Glomerular visceral epithelial cell (primary cell): ENCODE results near the gene SMPD1.

Experiments used
- DNase-seq: peaks from one replicate; pipeline ENCODE4 v3.0.0-alpha.2; 2016; ENCODE audit errors: extremely low spot score

Gene SMPD1

GRCh38 chr11:6389905-6390717, at the start of gene SMPD1:
Gene SMPD1 (plus strand): TSS chr11:6390474. CDS start chr11:6390599, 125 bp downstream.
- DNase-seq, result peak; percentile 92

GRCh38 chr11:6345366-6345765, 44.9 kb upstream of the SMPD1 start:
- no peak for DNase-seq

- DNase-seq, result no peak
Measured at GRCh38 chr11:6350043-6350442, 40.2 kb upstream of the SMPD1 start.

GRCh38 chr11:6350486-6350885, 39.8 kb upstream of the SMPD1 start:
- no peak for DNase-seq

GRCh38 chr11:6351782-6352382, 38.4 kb upstream of the SMPD1 start:
- no peak for DNase-seq

GRCh38 chr11:6353367-6353987, 36.8 kb upstream of the SMPD1 start:
- DNase-seq, result peak; percentile 71

GRCh38 chr11:6354651-6355485, 35.4 kb upstream of the SMPD1 start:
- no peak for DNase-seq

- DNase-seq, result no peak
Measured at GRCh38 chr11:6356503-6357055, 33.7 kb upstream of the SMPD1 start.

GRCh38 chr11:6357222-6357621, 33.1 kb upstream of the SMPD1 start:
- DNase-seq, result peak; percentile 60

GRCh38 chr11:6360183-6360582, 30.1 kb upstream of the SMPD1 start:
- no peak for DNase-seq

GRCh38 chr11:6362185-6362872, 27.9 kb upstream of the SMPD1 start:
- no peak for DNase-seq

GRCh38 chr11:6362873-6363678, 27.2 kb upstream of the SMPD1 start:
- DNase-seq, result peak; percentile 72

- DNase-seq, result no peak
Measured at GRCh38 chr11:6365659-6366058, 24.6 kb upstream of the SMPD1 start.

- DNase-seq, result no peak
Measured at GRCh38 chr11:6371825-6372224, 18.4 kb upstream of the SMPD1 start.

- DNase-seq, result no peak
Measured at GRCh38 chr11:6377902-6378639, 12.2 kb upstream of the SMPD1 start.

- DNase-seq, result no peak
Measured at GRCh38 chr11:6378640-6378989, 11.7 kb upstream of the SMPD1 start.

GRCh38 chr11:6385046-6385777, 5.1 kb upstream of the SMPD1 start:
- DNase-seq, result no peak

GRCh38 chr11:6387811-6388599, 2.3 kb upstream of the SMPD1 start:
- peak; percentile 66 for DNase-seq
